H1 (cell line): Measurements from ENCODE around the gene HTR1D.

Experiments
- BCL11A ChIP-seq, 2 experiments: IDR thresholded peaks; one replicate each; pipeline ENCODE4 v1.6.1; 2011; ENCODE audit warnings: low read depth in 2 of 2, low read length in 2 of 2, mild to moderate bottlenecking in 2 of 2
- CBX8 ChIP-seq: fragments of 300-800, 300-1000 bp; sonication (generic); IDR thresholded peaks from 2 replicates; pipeline ENCODE4 v1.7.1; 2016; ENCODE audit warnings: low read depth, low read length, borderline replicate concordance
- CTCF ChIP-seq, 3 experiments: IDR thresholded peaks; 1 replicate in 2 of 3; 2 replicates in 1 of 3; pipeline versions ENCODE4 v1.5.1 to v1.6.1; 2011; ENCODE audit warnings: low read length in 3 of 3, mild to moderate bottlenecking in 3 of 3, inconsistent platforms in 2 of 3, low read depth in 1 of 3, moderate library complexity in 1 of 3; ENCODE audit not compliant: insufficient read depth in 1 of 3; ENCODE audit errors: control extremely low read depth in 1 of 3
- EZH2 ChIP-seq: fragments of 200-600 bp; sonication (generic); IDR thresholded peaks from 2 replicates; pipeline ENCODE4 v1.7.1; 2012; ENCODE audit warnings: low read depth, mild to moderate bottlenecking, moderate library complexity, low read length, inconsistent platforms; ENCODE audit not compliant: severe bottlenecking
- HDAC2 ChIP-seq, 2 experiments: fragments of 300-600 bp in 1 of 2; sonication (generic) in 1 of 2; IDR thresholded peaks; 2 replicates each; pipeline ENCODE4 v1.6.1; 2011 to 2012; ENCODE audit warnings: low read depth in 2 of 2, low read length in 2 of 2, mild to moderate bottlenecking in 2 of 2, moderate library complexity in 2 of 2, borderline replicate concordance in 1 of 2, inconsistent platforms in 1 of 2
- POLR2A ChIP-seq, 2 experiments: IDR thresholded peaks; 1 replicate in 1 of 2; 2 replicates in 1 of 2; pipeline ENCODE4 v1.6.1; 2011; ENCODE audit warnings: low read depth in 2 of 2, low read length in 2 of 2, mild to moderate bottlenecking in 2 of 2; ENCODE audit errors: control extremely low read depth in 1 of 2
- USF2 ChIP-seq: IDR thresholded peaks from 2 replicates; pipeline ENCODE4 v1.6.1; 2011; ENCODE audit warnings: low read length, improper control_type of control experiment
- TF ChIP-seq, protein P1 (sequence below): IDR thresholded peaks from 2 replicates; pipeline ENCODE4 v1.6.1; 2012; ENCODE audit warnings: inconsistent platforms

DNA sequence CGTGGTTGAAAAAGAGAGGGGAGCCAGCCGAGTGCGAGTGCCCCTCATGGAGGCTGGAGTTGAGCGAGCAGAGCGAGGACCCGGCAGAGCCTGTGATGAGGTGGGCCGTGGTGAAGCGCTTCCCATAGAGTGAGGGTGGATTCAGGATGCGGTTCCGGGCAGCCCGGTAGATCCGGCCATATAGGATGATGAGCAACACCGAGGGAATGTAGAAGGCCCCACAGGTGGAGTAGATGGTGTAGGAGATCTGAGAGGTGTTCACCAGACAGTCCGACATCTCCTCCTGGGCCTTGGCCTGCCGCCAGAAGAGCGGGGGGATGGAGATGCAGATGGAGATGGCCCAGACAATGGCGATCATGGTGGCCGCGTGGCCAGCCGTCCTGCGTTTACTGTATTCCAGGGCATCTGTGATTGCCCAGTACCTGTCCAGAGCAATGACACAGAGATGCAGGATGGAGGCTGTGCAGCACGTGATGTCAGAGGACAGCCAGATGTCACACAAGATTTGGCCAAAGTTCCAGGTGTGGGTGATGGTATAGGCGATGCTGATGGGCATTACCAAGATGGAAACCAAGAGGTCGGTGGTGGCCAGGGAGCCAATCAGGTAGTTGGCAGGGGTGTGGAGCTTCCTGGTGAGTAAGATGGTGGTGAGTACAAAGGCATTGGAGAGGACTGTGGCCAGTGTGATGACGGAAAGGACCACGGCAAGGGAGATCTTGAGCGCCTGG lies 23.7 kb downstream of the HTR1D start:
- no peak for TF ChIP-seq CBX8
- TF ChIP-seq POLR2A (IDR thresholded peaks at IDR 0.05; ENCODE audit: control extremely low read depth in 1 of 2, low read depth in 2 of 2, low read length in 2 of 2): no peak
- TF ChIP-seq HDAC2 (IDR thresholded peaks at IDR 0.05; ENCODE audit: borderline replicate concordance in 1 of 2, low read depth in 2 of 2, low read length in 2 of 2): no peak
- TF ChIP-seq, protein P1, sequence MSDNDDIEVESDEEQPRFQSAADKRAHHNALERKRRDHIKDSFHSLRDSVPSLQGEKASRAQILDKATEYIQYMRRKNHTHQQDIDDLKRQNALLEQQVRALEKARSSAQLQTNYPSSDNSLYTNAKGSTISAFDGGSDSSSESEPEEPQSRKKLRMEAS: no peak
- no peak for TF ChIP-seq USF2
- TF ChIP-seq EZH2: no peak
- no peak for TF ChIP-seq CTCF (IDR thresholded peaks at IDR 0.05; ENCODE audit: control extremely low read depth in 1 of 3, insufficient read depth in 1 of 3, low read depth in 1 of 3, low read length in 3 of 3)
- TF ChIP-seq BCL11A (IDR thresholded peaks at IDR 0.05; ENCODE audit: low read depth in 2 of 2, low read length in 2 of 2): no peak
